ENCODE results near the gene GRPR.

Gene GRPR

DNA sequence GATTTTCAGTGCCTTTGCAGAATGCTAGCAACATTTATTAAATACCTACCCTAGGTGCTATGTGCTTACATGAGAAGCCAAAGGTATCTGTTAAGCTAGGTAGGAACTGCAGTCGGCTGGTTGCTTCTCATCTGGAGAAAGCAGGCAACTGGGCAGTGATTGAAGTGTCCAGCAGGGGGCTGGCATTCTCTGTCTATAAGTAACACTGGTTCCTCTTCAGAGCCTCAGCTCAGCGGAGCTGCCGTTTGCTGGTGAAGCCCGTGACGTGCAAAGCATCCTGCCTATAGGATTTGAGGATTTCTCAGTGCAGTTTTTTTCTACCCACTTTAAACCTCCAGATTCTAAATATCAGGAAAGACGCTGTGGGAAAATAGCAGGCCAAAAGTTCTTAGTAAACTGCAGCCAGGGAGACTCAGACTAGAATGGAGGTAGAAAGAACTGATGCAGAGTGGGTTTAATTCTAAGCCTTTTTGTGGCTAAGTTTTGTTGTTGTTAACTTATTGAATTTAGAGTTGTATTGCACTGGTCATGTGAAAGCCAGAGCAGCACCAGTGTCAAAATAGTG lies at the start of gene GRPR:
GRPR (plus strand) TSS at position 344 of the 565 bp plus-strand sequence. CDS start 389 bp downstream, outside the sequence.
- DNase-seq, result peak; percentile 47

DNA sequence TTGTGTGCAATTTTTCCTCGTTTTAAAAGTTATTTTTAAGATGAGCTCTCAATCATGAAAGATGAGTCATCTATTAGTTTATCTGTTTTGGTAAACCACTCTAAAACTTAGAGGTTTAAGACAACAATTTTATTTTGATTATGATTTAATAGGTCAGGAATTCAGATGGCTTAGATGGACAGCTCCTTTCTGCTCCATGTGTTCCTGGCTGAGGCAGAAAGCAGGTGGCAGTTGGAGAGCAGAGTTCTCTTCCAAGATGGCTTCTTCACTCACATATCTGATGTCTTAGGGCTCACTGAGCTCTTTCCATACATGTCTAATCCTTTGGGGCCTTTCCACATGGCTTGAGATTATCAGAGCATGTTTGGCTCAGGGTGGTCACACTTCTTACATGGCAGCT lies 48.3 kb upstream of the GRPR start:
- no peak for DNase-seq

DNA sequence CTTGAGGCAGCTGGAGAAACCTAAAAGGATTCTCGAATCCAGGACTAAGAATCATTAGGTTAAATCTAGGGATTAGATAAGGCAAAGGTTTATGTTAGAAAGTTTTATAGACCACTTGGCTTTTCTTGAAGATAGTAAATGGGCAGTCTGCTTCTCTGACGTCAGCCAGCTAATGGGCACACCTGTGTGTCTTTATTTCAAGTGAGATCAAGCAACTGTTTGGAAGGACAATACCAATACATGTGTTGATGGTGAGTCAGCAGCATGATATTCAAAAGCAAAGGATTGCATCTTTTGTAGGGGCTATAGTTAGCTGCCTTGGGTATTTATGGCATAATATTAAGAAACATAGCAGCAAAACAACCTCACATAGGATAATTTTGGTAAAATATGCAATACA lies 46.5 kb upstream of the GRPR start:
- DNase-seq, result no peak

DNA sequence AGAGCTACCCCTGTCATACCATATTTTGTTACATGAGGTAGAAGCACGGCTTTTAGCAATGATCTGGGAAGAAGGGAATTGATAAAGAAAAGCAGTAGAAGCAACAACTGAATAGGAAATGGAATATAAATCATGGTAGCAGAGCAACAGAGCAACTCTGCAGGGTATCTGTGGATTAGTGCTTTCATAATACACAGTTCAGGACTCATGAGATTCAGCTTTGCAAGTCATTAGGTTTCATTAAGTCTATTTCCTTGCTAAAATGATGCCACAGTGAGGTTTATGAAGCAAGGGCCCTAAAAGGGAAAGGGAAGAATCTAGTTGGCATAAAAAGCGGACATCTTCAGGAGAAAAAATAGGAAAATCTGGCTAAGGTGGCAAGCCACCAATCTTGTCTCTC lies 45.6 kb upstream of the GRPR start:
- no peak for DNase-seq

DNA sequence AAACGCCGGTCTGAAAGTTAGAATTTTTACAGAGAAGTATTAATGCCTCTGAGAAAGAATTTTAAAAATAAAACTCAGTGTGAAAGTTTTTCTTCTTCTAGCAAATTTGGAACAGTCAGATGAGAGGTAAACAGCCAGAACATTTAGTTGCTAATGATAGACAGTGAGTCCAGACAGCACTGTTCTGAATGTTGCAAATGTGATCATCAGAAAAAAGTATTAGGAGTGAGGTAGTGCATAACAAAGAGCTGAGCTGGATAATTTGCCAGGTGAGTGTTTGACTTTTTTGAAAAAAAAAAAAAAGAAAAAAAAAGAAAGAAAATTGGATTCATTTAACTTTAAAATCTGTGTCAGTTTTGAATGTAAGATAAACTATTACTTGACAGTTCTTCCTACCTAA lies 42.0 kb upstream of the GRPR start:
- no peak for DNase-seq

DNA sequence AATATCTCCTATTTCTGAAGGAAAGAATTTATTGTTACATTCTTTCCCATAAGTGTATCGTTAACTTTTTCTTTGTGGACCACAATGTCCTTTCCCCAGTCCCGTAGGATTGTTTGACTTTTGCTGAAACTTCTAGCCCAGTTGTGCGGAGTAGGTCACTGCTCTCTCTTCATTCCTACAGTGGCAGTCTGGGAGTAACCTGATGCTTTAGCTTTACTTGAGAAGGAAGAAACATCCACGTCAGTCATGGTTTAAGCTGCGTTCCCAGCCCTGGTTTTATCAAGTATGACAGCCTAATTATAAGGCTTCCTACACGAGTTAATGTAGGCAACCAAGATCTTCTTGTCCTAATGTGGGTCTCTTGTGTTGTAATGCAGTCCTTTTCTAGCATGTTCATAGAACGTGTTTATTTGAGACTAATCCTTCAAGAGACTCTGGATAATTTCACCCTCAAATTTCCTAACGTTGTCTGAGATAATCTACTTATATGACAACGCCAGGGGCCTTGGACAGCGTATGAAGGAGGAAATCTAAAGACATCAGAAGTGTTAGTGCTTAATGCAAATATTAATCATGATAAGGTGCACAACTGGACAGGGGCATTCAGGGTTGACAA lies 40.8 kb upstream of the GRPR start:
- DNase-seq, result no peak

DNA sequence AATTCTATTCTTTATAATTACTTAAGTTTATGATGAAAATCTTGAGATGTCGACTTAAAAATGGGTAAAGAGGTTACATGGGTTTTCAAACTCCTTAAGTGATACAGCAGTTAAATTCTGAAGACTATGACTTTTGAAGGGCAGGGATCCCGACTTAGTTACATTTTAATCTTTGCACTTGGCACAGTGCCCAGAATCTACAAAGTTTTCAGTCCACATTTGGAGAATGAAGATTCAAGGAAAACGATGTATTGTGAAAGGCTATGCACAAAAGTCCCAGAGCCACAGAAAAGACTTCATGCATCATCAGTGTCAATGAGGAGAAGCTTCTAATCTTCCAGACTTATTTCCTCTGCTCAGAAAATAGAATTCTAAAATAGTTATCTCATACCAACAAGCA lies 36.3 kb upstream of the GRPR start:
- no peak for DNase-seq

DNA sequence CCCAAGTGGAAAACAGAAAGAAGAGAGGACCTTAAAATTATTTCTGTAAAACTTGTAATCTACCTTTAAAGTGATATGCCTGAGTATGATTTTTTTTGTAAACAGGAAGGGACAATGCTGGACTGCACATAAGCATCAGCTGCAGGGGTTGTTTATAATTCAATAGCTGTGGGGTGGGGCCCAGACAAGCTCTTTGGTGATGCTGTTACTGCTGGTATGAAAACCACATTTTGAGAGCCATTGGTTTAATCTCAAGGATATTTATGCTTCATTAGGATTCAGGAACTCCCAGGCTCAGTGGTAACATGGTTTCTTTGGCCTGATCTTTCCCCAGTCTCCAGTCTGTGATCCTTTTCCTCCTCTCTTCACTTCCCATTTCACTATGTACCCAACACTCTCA lies 34.3 kb upstream of the GRPR start:
- no peak for DNase-seq

DNA sequence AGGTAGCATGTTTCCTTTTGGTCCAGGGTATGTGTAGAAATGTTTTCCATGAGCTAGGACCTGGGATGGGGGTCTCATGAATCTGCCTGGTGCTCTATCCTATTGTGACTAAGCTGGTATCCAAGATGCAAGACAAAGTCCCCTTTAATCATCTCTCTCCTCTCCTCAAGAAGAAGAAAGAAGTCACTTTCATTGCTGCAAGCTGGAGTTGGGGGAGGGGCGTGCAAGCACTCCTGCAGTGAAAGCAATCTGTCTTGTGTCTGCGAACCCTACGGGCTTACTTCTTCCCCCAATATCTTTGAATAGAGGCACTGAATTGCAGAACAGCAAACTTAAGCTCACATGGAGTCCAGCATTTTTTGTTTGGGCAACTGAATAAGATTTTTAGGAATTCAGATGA lies 27.2 kb upstream of the GRPR start:
- no peak for DNase-seq

DNA sequence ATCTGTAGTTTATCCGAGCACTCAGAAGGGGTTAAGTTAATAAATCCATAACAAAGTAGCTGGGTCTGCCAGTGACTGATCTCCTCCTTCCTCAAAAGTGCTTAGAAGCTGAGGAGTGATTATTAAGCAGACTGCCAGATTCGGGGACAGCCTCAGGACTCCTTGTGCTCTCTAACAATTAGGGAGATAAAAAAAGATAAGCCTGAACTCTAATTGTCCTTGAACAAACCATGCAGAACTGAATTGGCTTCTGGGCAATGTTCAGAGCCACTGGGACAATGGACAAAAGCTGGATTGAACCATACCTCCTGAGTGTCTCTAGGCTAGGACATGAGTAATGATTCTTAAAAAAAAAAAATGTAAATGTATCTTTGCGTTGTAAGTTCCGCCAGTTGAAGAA lies 22.7 kb upstream of the GRPR start:
- DNase-seq, result no peak

DNA sequence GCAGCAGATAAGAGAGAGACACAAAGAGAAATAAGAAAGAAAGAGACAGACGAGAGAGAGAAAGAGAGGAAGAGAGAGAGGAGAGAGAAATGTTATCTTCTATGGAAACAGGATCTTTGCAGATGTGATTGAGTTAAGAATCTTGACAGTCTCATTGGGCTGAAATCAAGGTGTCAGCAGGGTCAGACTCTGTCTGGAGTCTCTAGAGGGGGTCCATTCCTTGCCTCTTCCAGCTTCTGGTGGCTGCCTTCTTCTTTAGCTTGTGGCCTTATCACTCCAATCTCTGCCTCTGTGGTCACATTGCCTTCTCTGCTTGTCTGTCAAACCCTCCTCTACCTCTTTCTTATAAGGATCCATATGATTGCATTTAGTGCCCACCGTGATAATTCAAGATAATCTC lies 21.8 kb upstream of the GRPR start:
- no peak for DNase-seq

DNA sequence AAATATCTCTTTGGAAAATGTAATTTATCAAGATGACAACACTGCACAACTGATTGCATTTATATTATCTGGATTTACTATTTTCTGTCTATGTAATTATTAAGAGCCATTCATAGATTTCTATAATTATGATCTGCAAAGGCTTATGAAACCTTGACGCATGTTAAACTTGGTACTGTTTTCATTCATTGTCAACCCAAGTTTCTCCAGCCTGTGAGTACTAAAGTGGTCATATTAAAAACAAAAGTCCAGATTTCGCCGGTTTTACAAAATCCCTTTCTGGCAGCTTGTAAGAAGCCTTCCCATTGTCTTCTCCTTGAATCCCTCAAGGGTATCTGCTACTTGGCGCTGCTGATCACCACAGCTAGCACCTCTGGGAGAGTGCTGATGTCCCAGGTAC lies 19.7 kb upstream of the GRPR start:
- DNase-seq, result no peak

DNA sequence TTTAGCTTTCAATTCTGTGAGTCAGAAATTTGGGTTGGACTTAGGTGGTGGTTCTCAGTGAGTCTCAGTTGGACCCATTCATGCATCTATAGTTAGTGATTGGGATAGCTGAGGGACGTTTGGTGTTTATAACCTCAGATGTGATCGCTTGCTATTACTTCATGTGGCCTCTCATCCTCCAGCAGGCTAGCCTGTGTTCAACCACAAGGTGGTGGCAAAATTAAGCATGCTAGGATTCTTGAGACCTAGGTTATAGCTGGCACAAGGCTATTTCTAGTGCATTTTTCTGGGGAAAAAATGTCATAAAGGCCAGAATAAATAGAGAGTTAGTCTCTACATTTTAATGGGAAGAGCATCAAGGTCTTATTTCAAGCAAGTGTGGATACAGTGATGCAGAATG lies 10.9 kb upstream of the GRPR start:
- no peak for DNase-seq

DNA sequence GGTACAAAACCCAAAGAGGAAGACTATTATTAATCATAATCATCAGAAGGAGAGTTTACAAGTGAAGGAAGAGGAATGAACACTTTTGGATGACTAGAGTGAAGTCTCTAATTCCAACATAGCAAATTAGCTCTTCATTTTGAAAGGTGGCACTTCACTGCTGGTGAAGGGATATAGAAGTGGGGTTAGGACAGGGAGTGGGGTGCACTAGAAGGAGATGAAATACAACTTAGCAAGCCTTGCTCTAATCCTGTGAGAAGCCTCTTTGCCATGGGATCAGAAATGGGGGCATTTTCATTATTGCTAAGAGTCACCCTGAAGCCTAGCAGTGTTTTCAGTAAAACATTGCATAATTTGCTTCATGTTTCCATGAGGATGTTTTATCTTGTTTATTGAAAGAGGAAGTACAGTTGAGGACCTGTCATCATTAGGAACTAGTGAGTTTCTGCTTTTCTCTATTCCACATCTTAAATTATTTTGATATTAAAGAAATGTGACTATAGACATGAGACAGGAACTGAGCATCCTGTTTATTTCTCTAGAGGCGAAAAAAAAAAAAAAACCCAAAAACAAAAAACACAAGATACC lies 9.3 kb upstream of the GRPR start:
- DNase-seq, result no peak

DNA sequence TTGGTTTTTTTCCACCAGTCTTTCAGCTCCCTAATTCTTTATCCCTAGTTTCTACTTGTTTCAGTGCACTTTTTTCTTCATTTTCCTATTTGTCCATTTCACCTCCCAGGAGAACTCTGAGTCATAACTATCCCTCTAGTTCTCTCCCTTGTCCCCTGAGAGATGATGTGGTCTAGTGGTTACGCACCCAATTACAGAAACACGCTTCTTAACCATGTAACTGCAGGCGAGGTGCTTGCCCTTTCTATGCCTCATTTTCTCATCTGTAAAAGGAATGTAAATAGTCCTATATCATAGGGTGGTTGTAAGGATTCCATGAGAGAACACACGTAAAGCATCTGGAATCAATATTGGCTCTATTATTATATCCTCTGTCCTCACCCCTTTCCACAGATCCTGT lies 8.8 kb upstream of the GRPR start:
- DNase-seq, result no peak

DNA sequence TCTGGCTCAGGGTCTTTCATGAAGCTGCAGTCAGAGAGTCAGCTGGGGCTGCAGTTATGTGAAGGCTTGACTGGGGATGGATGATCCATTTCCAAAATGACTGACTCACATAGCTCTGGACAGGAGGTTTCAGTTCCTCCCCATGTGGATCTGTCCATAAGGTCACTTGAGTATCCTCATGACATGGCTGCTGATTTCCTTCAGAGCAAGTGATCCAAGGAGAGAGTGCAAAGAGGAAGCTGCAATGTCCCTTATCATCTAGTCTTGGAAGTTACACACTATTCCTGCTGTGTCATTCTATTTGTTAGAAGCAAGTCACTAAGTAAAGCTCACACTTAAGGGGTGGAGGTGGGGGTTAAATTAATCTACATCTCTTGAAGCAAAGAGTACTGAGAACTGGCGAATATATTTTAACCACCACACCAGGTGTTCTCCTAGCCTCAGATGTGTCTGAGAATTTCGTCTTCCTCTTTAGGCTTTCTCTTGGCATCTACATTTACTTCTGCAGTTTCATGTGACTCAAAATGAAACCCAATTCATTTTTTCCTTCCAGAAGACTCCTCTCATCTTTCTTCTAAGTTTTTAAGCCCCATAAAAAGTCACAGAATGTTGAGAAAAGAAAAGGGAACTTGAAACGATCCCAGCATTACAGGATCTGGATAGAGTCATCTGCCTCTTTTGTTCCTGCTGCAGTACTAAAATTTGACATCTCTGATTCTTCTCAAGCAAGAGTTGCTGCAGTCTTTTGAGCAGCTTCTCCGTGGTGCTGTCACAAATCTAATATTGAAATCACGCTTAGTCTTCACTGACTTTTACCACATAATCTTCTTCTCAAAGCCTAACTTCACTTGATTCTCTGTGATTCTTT lies 3.8 kb upstream of the GRPR start:
- DNase-seq, result no peak

DNA sequence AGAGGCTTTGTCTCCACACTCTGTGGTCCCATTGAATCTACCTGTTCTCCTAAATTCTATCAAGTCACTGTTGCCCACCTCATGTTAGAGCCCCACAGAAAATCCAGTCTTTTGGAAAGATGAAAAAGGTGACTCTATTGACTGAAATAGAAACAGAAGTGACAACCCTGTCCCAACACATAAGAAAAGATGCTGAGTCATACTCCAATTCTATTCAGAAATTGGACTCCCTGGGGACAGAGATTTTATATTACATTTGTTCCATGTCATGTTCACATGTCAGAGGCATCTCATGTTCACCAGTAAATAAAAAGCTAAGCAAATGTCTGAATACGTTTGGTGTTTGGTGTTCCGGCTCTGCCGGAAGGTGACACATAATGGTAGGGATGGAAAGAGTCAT lies 2.9 kb upstream of the GRPR start:
- no peak for DNase-seq

DNA sequence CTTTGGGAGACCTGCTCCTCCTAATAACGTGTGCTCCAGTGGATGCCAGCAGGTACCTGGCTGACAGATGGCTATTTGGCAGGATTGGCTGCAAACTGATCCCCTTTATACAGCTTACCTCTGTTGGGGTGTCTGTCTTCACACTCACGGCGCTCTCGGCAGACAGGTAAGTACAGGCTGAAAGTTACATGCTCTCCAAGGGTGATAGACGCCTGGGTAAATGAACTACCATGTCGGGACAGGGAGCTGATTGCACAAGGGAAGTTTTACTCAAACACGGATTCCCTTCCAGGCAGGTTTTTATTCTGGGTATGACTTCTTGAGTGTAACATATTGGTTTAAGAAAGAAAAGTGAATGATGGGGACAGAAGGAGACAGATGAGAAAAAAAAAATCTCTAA lies 836 bp downstream of the GRPR start:
- DNase-seq, result no peak

DNA sequence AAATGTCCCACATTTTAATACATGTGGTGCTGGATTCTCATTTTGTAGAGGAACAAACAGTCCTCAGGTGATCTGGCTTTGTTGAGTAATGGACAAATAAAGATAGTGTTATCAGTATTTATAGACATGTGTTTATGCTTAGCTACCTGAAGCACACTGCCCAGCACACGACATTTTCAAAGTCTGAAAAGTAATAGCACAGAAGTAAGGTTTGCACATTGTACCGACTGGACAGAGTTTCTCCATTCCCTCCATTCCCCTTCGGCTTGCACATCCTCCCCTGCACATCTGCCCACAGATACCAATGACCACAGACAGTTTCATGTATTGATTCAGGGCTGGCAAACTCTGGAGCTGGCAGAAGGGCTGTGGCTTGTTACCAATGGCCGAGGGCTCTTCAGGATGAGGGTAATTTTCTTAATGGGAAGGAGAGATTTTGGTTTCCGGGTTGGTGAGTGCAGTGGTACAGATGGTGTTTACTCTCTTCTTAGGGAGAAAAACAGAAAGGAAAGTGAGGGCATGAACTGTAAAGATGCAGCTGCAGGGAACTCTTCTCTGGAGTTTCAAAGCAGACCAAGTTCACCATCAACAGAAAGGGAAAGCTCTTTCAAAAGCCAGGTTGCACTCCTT lies 2.3 kb downstream of the GRPR start:
- no peak for DNase-seq

DNA sequence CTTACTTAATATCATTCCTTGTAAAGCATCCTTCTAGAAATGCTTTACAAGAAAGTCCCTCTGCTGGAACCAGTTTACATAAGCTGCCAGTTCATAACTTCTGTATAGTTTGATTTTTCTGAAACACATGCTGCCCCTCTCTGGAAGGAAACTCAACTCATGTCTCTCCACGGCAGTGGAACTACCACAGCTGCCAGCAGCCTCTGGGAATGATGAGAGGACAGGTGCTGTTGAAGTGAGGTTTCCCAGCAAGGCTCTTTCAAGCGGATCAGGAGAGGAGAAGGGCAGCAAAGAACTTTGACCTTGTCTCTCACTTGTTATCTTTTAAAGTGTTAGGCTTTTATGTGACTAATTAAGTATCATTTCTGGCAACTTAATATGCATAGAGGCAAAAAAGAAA lies 7.3 kb downstream of the GRPR start:
- no peak for DNase-seq

DNA sequence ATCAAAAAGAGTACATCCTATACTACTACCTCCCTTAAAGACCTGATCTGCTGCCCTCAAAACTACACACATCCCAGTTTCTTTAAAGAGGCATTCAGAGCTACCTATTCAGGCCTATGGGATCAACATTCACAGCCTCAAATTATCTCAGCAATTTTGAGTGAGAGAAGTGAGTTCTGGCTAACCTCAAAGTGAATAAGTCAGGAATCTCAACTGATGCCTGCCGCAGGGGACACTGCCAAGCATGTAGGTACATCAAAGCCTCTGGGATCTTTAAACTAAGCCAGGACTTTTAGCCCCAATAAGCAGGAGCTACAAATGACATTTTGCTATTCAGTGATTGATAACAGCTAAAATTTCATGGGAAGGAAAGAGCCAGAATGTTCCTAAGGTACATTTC lies 11.6 kb downstream of the GRPR start:
- DNase-seq, result no peak

DNA sequence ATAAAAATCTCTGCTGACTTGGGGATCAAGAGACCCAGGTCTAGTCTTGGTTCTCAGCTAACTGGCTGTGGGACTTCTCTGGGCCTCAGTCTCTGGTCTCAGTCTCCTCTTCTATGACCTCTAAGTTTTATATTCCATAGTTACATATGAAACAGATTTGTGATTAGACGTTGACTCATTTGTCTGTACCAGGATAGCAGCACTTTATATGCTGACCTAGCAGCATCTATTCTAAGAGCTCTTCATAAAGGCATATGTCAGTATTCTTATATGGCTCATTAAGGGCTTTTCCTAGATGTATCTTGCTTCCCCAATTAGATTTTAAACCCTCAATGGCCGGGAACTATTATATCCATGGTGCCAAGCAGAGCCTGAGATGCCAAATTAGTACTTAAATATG lies 12.7 kb downstream of the GRPR start:
- DNase-seq, result no peak

DNA sequence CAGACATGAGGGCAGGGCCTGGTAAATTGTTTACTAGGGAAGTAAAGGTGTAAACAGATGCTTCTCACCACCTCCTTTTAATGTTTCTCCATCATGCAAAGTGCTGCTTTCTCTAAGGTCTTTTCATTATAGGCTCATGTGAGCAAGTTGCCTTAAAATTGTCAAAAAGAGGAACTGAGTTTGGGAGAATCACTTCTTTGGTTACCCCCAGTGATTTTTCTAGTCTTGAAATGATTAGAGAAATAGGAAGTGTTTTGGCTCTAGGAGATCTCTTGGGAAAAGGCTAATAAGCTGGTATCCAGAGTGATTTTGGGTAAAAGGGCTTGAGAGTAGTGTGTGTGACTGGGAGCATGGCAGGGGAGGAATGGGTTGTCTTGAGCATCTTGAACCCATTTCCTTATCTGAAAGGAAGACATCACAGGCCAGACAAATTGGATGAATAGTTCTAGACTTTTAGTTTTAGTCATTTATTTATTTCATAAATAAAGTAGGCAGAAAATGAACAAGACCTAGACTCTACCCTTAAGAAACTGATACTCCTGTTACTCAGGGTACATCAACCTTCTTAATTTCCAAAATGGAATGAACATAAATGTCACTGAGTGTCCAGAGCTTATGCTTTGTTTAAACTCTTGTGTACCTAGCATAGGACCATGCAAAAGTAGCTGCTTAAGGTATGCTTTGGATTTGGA lies 14.2 kb downstream of the GRPR start:
- DNase-seq, result no peak

Measured in NCI-H146 (cell line).